ENCODE measurements around the gene LACTB. TPM values are rescaled to one million over a fixed set of nuclear protein-coding genes. Genes with fewer than 3 reads are reported as not detected.

LACTB gene
- total and polyA plus RNA-seq, 2 experiments from 2014 or later, result 15.2 to 20.9 TPM

- no peak for TF ChIP-seq ZNF462 (CRISPR knock-in tag; IDR thresholded peaks at IDR 0.05)
- TF ChIP-seq CTCF (conservative IDR thresholded peaks at IDR 0.05; ENCODE audit: low read depth in 2 of 2), result peak in 1 of 2 experiments; percentile 30; a peak in 2 of 4 replicates
- peak; percentile 86 for TF ChIP-seq ETS1 (IDR thresholded peaks at IDR 0.05)
- TF ChIP-seq ZNF114 (CRISPR knock-in tag; IDR thresholded peaks at IDR 0.05), result no peak
- no peak for TF ChIP-seq EZH2 (IDR thresholded peaks at IDR 0.05; ENCODE audit: low read depth, unreplicated experiment)
- peak; percentile 83 for TF ChIP-seq POLR2AphosphoS5 (IDR thresholded peaks at IDR 0.05; ENCODE audit: low read depth)
- TF ChIP-seq CREB1 (CRISPR knock-in tag; IDR thresholded peaks at IDR 0.05; ENCODE audit: low read depth), result peak; percentile 96
- no peak for TF ChIP-seq REST (IDR thresholded peaks at IDR 0.05; ENCODE audit: unreplicated experiment)
These were observed 67.5 kb downstream of the LACTB start, which contains the start of gene RAB8B (continued) for GRCh38 chr15:63188926-63189871.

Measured in GM23338 (cell line).